H1 (cell line): ENCODE measurements around the gene PRMT5.

Experiments
- CEBPB ChIP-seq: IDR thresholded peaks from 2 replicates; pipeline ENCODE4 v1.6.1; 2012; ENCODE audit warnings: low read depth, low read length
- CREB1 ChIP-seq: IDR thresholded peaks from 2 replicates; pipeline ENCODE4 v1.6.1; 2012; ENCODE audit warnings: inconsistent platforms
- EGR1 ChIP-seq: IDR thresholded peaks from 2 replicates; pipeline ENCODE4 v1.6.1; 2011; ENCODE audit warnings: low read depth, low read length, borderline replicate concordance
- KDM1A ChIP-seq: fragments of 200-600, 300-600 bp; sonication (generic); IDR thresholded peaks from 2 replicates; pipeline ENCODE4 v1.7.1; 2016; ENCODE audit warnings: mild to moderate bottlenecking, low read length, borderline replicate concordance
- POLR2A ChIP-seq, 2 experiments: IDR thresholded peaks; 1 replicate in 1 of 2; 2 replicates in 1 of 2; pipeline ENCODE4 v1.6.1; 2011; ENCODE audit warnings: low read depth in 2 of 2, low read length in 2 of 2, mild to moderate bottlenecking in 2 of 2; ENCODE audit errors: control extremely low read depth in 1 of 2
- RAD21 ChIP-seq, 2 experiments: IDR thresholded peaks in 1 of 2; conservative IDR thresholded peaks in 1 of 2; 2 replicates each; pipeline ENCODE4 v1.6.1; 2011; ENCODE audit warnings: low read depth in 2 of 2, low read length in 2 of 2, improper control_type of control experiment in 1 of 2, inconsistent platforms in 1 of 2, mild to moderate bottlenecking in 1 of 2, moderate library complexity in 1 of 2
- TAF1 ChIP-seq: IDR thresholded peaks from 2 replicates; pipeline ENCODE4 v1.6.1; 2011; ENCODE audit warnings: mild to moderate bottlenecking, low read depth, low read length
- YY1 ChIP-seq: IDR thresholded peaks from 2 replicates; pipeline ENCODE4 v1.6.1; 2011; ENCODE audit warnings: low read depth, mild to moderate bottlenecking, low read length
- TF ChIP-seq, protein P1 (sequence below), 3 experiments: IDR thresholded peaks; 1 replicate in 2 of 3; 2 replicates in 1 of 3; pipeline versions ENCODE4 v1.5.1 to v1.6.1; 2011; ENCODE audit warnings: low read length in 3 of 3, mild to moderate bottlenecking in 3 of 3, inconsistent platforms in 2 of 3, low read depth in 1 of 3, moderate library complexity in 1 of 3; ENCODE audit not compliant: insufficient read depth in 1 of 3; ENCODE audit errors: control extremely low read depth in 1 of 3
- TF ChIP-seq, protein P2 (sequence below): IDR thresholded peaks from 2 replicates; pipeline ENCODE4 v1.6.1; 2012; ENCODE audit warnings: inconsistent platforms

DNA sequence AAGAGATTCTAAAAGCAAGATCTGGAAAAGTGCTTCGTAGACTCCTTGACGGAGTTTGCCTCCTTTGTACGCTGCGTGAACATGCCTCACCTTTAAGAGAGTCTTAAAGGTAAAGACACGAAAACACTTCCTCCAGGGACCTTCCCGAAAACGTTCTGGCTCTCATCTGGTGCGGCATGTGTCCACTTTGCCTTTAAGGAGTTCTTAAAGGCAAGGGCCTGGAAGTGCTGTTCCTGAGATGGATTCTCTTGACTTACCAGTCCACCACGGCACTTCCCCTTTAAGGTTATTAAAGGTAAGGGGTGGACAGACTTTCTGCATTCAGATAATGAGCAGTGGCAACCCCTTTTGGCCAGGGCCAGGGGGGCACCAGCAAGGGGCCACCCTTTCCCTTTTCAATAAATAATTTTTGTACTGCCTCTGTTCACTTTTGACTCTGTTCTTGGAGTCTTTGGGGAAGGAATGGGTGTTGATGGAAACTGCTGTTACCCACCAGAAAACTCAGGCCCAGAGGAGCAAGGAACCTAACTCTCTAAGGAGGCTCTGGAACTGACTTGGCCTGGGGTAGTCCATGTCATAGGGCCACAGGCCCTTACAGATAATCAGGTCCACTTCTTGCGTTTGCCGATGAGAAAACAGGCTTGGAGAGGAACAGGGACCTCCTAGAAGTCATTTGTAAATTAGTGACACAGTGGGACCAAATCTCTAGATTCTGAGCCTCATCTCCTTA is 41.8 kb downstream of the PRMT5 start:
- TF ChIP-seq, protein P1, sequence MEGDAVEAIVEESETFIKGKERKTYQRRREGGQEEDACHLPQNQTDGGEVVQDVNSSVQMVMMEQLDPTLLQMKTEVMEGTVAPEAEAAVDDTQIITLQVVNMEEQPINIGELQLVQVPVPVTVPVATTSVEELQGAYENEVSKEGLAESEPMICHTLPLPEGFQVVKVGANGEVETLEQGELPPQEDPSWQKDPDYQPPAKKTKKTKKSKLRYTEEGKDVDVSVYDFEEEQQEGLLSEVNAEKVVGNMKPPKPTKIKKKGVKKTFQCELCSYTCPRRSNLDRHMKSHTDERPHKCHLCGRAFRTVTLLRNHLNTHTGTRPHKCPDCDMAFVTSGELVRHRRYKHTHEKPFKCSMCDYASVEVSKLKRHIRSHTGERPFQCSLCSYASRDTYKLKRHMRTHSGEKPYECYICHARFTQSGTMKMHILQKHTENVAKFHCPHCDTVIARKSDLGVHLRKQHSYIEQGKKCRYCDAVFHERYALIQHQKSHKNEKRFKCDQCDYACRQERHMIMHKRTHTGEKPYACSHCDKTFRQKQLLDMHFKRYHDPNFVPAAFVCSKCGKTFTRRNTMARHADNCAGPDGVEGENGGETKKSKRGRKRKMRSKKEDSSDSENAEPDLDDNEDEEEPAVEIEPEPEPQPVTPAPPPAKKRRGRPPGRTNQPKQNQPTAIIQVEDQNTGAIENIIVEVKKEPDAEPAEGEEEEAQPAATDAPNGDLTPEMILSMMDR (IDR thresholded peaks at IDR 0.05; ENCODE audit: control extremely low read depth in 1 of 3, insufficient read depth in 1 of 3, low read depth in 1 of 3, low read length in 3 of 3) = no peak
- TF ChIP-seq RAD21 (IDR thresholded peaks at IDR 0.05 in 1 of 2, conservative IDR thresholded peaks at IDR 0.05 in 1 of 2; ENCODE audit: low read depth in 2 of 2, low read length in 2 of 2) (peak in 1 of 2 experiments; percentile 11; a peak in 1 of 4 replicates), KDM1A (no peak), POLR2A (IDR thresholded peaks at IDR 0.05; ENCODE audit: control extremely low read depth in 1 of 2, low read depth in 2 of 2, low read length in 2 of 2) (peak in 1 of 2 experiments; percentile 15; a peak in 1 of 3 replicates), CREB1 (no peak), TAF1 (peak; percentile 31; the same call in 1 of the 2 replicates), EGR1 (no peak), CEBPB (no peak), YY1 (no peak)
- TF ChIP-seq, protein P2, sequence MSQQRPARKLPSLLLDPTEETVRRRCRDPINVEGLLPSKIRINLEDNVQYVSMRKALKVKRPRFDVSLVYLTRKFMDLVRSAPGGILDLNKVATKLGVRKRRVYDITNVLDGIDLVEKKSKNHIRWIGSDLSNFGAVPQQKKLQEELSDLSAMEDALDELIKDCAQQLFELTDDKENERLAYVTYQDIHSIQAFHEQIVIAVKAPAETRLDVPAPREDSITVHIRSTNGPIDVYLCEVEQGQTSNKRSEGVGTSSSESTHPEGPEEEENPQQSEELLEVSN = no peak
